GM12878 (cell line): Measurements from ENCODE around the gene TACR1. TPM values are rescaled to one million over a fixed set of nuclear protein-coding genes. Genes with fewer than 3 reads are reported as not detected.

Experiments used
- ATAC-seq: fragments of 200-7000 bp; cut with Tn5 transposase; 3 replicates; pipeline ENCODE4 v1.9.1; 2020; ENCODE audit warnings: mild to moderate bottlenecking, moderate library complexity
- BruUV-seq: library from RNA; stranded (reverse); fragments of 400-500 nt; replicated peaks from 2 replicates; lab custom pipeline; 2021; lab: Mats Ljungman, UMichigan
- CTCF ChIA-PET: fragments of 300-600 bp; sonication (Branson Sonifier 250); formaldehyde crosslinking; extraction: SDS; loops from one replicate; lab custom pipeline; 2021; ENCODE audit warnings: inconsistent platforms; lab: Yijun Ruan, JAX
- POLR2A ChIA-PET: fragments of 350-600 bp; formaldehyde crosslinking; extraction: SDS; loops from one replicate; lab custom pipeline; 2021; ENCODE audit warnings: inconsistent platforms; lab: Charles Lee
- RAD21 ChIA-PET: fragments of 300-600 bp; sonication (Branson Sonifier 250); formaldehyde crosslinking; loops from one replicate; lab custom pipeline; 2023; ENCODE audit warnings: antibody characterized with exemption; ENCODE audit not compliant: unreplicated experiment; lab: Charles Lee
- SMC1A ChIA-PET: fragments of 300-600 bp; sonication (Branson Sonifier 250); formaldehyde crosslinking; loops from one replicate; lab custom pipeline; 2023; ENCODE audit not compliant: unreplicated experiment, uncharacterized antibody; lab: Charles Lee
- DNase-seq: peaks from one replicate; pipeline ENCODE4 v3.0.0-alpha.2; 2011; ENCODE audit warnings: low read depth, low spot score
- FAIRE-seq: peaks from 3 replicates; lab custom pipeline; 2011; peaks lifted over from hg19 to GRCh38; lab: Jason Lieb, UNC
- H2AFZ ChIP-seq: 2 replicates; pipeline ENCODE4 v1.6.0; 2011; ENCODE audit warnings: low read depth, low read length, control low read depth; ENCODE audit not compliant: control insufficient read depth
- H3K27ac ChIP-seq: 2 replicates; pipeline ENCODE4 v1.5.1; 2011; ENCODE audit warnings: control low read depth; ENCODE audit not compliant: control insufficient read depth, insufficient read depth
- H3K27me3 ChIP-seq, 2 experiments: replicated peaks in 1 of 2; 2 replicates each; pipeline versions ENCODE4 v1.6.0 to v1.6.1; 2011; ENCODE audit warnings: low read length in 1 of 2; ENCODE audit not compliant: control insufficient read depth in 2 of 2, insufficient read depth in 2 of 2
- H3K36me3 ChIP-seq, 2 experiments: 2 replicates each; pipeline ENCODE4 v1.5.1; 2011; ENCODE audit warnings: low read length in 1 of 2; ENCODE audit not compliant: control insufficient read depth in 2 of 2, insufficient read depth in 2 of 2
- H3K4me1 ChIP-seq: 2 replicates; pipeline ENCODE4 v1.6.1; 2011; ENCODE audit warnings: mild to moderate bottlenecking, low read length, moderate library complexity, mixed read lengths; ENCODE audit not compliant: control insufficient read depth, insufficient read depth
- H3K4me2 ChIP-seq: 2 replicates; pipeline ENCODE4 v1.6.0; 2011; ENCODE audit warnings: control low read depth; ENCODE audit not compliant: control insufficient read depth, insufficient read depth
- H3K4me3 ChIP-seq: fragments of 200-600 bp; sonication (generic); 2 replicates; pipeline ENCODE4 v1.5.1; 2016
- H3K79me2 ChIP-seq: 2 replicates; pipeline ENCODE4 v1.6.0; 2011; ENCODE audit warnings: low read length; ENCODE audit not compliant: control insufficient read depth, insufficient read depth
- H3K9ac ChIP-seq: 2 replicates; pipeline ENCODE4 v1.8.0; 2011; ENCODE audit warnings: low read length, control low read depth, mixed read lengths; ENCODE audit not compliant: control insufficient read depth, insufficient read depth
- H3K9me3 ChIP-seq: replicated peaks from 3 replicates; pipeline ENCODE4 v1.5.1; 2011; ENCODE audit warnings: mild to moderate bottlenecking, low read length; ENCODE audit not compliant: control insufficient read depth, insufficient read depth
- H4K20me1 ChIP-seq: 2 replicates; pipeline ENCODE4 v1.6.0; 2011; ENCODE audit not compliant: control insufficient read depth, insufficient read depth
- ASH2L ChIP-seq: fragments of 300-600, 200-600 bp; sonication (generic); IDR thresholded peaks from 2 replicates; pipeline ENCODE4 v1.6.1; 2017; ENCODE audit warnings: low read depth, mild to moderate bottlenecking, borderline replicate concordance
- ATF2 ChIP-seq: IDR thresholded peaks from 2 replicates; pipeline ENCODE4 v1.6.1; 2012; ENCODE audit warnings: low read length, inconsistent platforms
- ELK1 ChIP-seq: IDR thresholded peaks from 2 replicates; pipeline ENCODE4 v1.6.1; 2012; ENCODE audit warnings: low read depth, low read length, improper control_type of control experiment
- IRF4 ChIP-seq: IDR thresholded peaks from 2 replicates; pipeline ENCODE4 v1.6.1; 2011; ENCODE audit warnings: low read depth, low read length
- NBN ChIP-seq: fragments of 450-650 bp; IDR thresholded peaks from 2 replicates; pipeline ENCODE4 v1.6.1; 2016
- PAX8 ChIP-seq: fragments of 450-650 bp; IDR thresholded peaks from 2 replicates; pipeline ENCODE4 v1.6.1; 2017; ENCODE audit warnings: mild to moderate bottlenecking, moderate library complexity
- RCOR1 ChIP-seq: conservative IDR thresholded peaks from 2 replicates; pipeline ENCODE4 v1.6.1; 2012; ENCODE audit warnings: low read depth, low read length, improper control_type of control experiment
- SIX5 ChIP-seq: IDR thresholded peaks from 2 replicates; pipeline ENCODE4 v1.6.1; 2011; ENCODE audit warnings: mild to moderate bottlenecking, low read depth, low read length, moderate library complexity; ENCODE audit not compliant: severe bottlenecking
- SKIL ChIP-seq: fragments of 450-650 bp; IDR thresholded peaks from 2 replicates; pipeline ENCODE4 v1.6.1; 2017; ENCODE audit warnings: mild to moderate bottlenecking, low read depth, inconsistent platforms; ENCODE audit not compliant: poor library complexity, severe bottlenecking
- SREBF1 ChIP-seq: IDR thresholded peaks from 2 replicates; pipeline ENCODE4 v1.6.1; 2012; ENCODE audit warnings: mild to moderate bottlenecking, low read length
- STAT1 ChIP-seq: fragments of 450-650 bp; conservative IDR thresholded peaks from 2 replicates; pipeline ENCODE4 v1.6.1; 2014; ENCODE audit warnings: antibody characterized with exemption, mild to moderate bottlenecking
- SUPT20H ChIP-seq: IDR thresholded peaks from 2 replicates; pipeline ENCODE4 v1.6.1; 2011; ENCODE audit warnings: low read depth, mild to moderate bottlenecking, low read length, moderate library complexity, borderline replicate concordance; ENCODE audit not compliant: control insufficient read depth
- TAF1 ChIP-seq: IDR thresholded peaks from 2 replicates; pipeline ENCODE4 v1.6.1; 2011; ENCODE audit warnings: mild to moderate bottlenecking, low read depth, low read length, borderline replicate concordance
- ZNF622 ChIP-seq: fragments of 450-650 bp; IDR thresholded peaks from 2 replicates; pipeline ENCODE4 v1.6.1; 2017; ENCODE audit warnings: mild to moderate bottlenecking, inconsistent platforms
- WGBS: methylation state at CpG from one replicate; pipeline ENCODE4 v1.1.6; 2016; ENCODE audit warnings: low lambda C conversion rate; ENCODE audit not compliant: insufficient replicate concordance, insufficient coverage; ENCODE audit errors: missing lambda C conversion rate; 5-methylcytosine and 5-hydroxymethylcytosine counted together
- in situ Hi-C: fragments of 300-500 bp; cut with MboI; formaldehyde crosslinking; loops from 9 replicates; pipeline ENCODE4 v1.14.3; 2018; ENCODE audit warnings: mixed read lengths
- intact Hi-C: fragments of 100-400 bp; cut with micrococcal nuclease; formaldehyde crosslinking; loops from one replicate; pipeline ENCODE4 v1.14.2; 2022; ENCODE audit not compliant: unreplicated experiment
- polyA plus RNA-seq, 11 experiments: library from polyadenylated mRNA; depleted of rRNA in 4 of 11; unstranded in 6 of 11; stranded (reverse) in 5 of 11; fragments of >200 nt; fragmentation: Nextera tagmentation in 4 of 11; fragmentation: Illumina TruSeq in 1 of 11; extraction: Ambion mirVana in 4 of 11; extraction: Trizol in 1 of 11; gene quantifications; 1 replicate in 1 of 11; 2 replicates in 10 of 11; pipeline versions ENCODE4 v1.2.1 to v1.2.3, GENCODE V29; 2011 to 2016; ENCODE audit warnings: inconsistent platforms in 2 of 11, missing spikeins in 2 of 11, low read depth in 1 of 11
- total RNA-seq, 4 experiments: library from RNA; depleted of rRNA in 3 of 4; stranded (reverse); fragments of >200 nt in 3 of 4; fragmentation: Illumina TruSeq in 1 of 4; extraction: Trizol in 1 of 4; gene quantifications; 2 replicates each; pipeline versions ENCODE4 v1.2.1 to v1.2.3, GENCODE V29; 2013 to 2021

TACR1 gene
- total and polyA plus RNA-seq, 10 of the 15 experiments (the other 5 are each of a cell fraction or from before 2014, with no cell fraction given): 0.04 to 1.4 (median 0.15) TPM

GRCh38 chr2:75238670-75239330 is 39.5 kb upstream of the TACR1 start (continued):
- no peak for TF ChIP-seq ATF2
- TF ChIP-seq IRF4: no peak

- no peak overlapping the region for H3K27ac ChIP-seq
- no peak for TF ChIP-seq PAX8
- TF ChIP-seq SREBF1: no peak
- TF ChIP-seq RCOR1: no peak
- TF ChIP-seq ZNF622: no peak
- TF ChIP-seq SIX5: no peak
- TF ChIP-seq SKIL: no peak
- TF ChIP-seq NBN: no peak
- no peak for TF ChIP-seq ASH2L
- TF ChIP-seq ELK1: no peak
- TF ChIP-seq TAF1: no peak
- TF ChIP-seq SUPT20H: no peak
- no peak for TF ChIP-seq STAT1
- TF ChIP-seq, all 136 proteins: peak for 0
- H3K27me3 ChIP-seq: no peaks in the 10 kb centered on the region
- H3K4me1 ChIP-seq: no peaks in the 10 kb centered on the region
- no peak for ATAC-seq
- H3K4me2 ChIP-seq: no peak overlapping the region
- H3K9me3 ChIP-seq: no peaks in the 10 kb centered on the region; the same call in 2 of the 3 replicates
- H3K79me2 ChIP-seq: no peaks in the 10 kb centered on the region
- no peaks in the 10 kb centered on the region for H4K20me1 ChIP-seq
- ChIA-PET CTCF (interaction anchor here (1.0 to 1.7 kb wide), 2 partner anchors 79 to 229 kb away, joined by 3 to 4 read pairs; no protein-coding TSS in a partner anchor), POLR2A (no interaction called here), RAD21 (interaction anchor here (0.8 to 1.1 kb wide), 2 partner anchors 11 to 71 kb away, joined by 3 read pairs; no protein-coding TSS in a partner anchor), SMC1A (interaction anchor here (1.8 kb wide), 1 partner anchor 13 kb away, joined by 5 read pairs; no protein-coding TSS in a partner anchor)
- no TSS peak for BruUV-seq
- no peak overlapping the region for H3K4me3 ChIP-seq
- H2AFZ ChIP-seq: no peak overlapping the region
- WGBS: 82% methylated on average over 1 of the region's 1 CpG
- intact Hi-C loops (no loop called here), in situ Hi-C loops (no loop called here)
- no peak for FAIRE-seq
- H3K9ac ChIP-seq: no peak overlapping the region
- no peak for DNase-seq
- no peaks in the 10 kb centered on the region for H3K36me3 ChIP-seq
Measured at GRCh38 chr2:75237296-75237695, 38.0 kb upstream of the TACR1 start.
